HK-2 (cell line): ENCODE results near the gene OPRL1.

ENCODE experiments used
- DNase-seq: peaks from one replicate; pipeline ENCODE4 v3.0.0-alpha.2; 2018; ENCODE audit not compliant: unreplicated experiment

Gene OPRL1

DNA sequence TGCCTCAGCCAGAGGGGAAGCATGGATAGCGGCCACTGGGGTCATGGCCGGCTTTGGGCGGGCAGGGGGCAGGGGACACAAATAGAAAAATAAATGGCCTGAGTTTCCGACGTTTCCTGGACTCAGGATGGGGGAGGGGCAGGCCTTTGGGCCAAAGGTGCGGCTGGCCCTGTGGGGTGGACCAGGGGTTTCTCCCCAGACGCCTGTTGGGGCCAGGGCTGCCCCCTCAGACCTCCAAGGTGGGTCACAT is 23.3 kb upstream of the OPRL1 start:
- DNase-seq: no peak

GRCh38 chr20:64056889-64057627 is 22.8 kb upstream of the OPRL1 start:
- DNase-seq: no peak

DNA sequence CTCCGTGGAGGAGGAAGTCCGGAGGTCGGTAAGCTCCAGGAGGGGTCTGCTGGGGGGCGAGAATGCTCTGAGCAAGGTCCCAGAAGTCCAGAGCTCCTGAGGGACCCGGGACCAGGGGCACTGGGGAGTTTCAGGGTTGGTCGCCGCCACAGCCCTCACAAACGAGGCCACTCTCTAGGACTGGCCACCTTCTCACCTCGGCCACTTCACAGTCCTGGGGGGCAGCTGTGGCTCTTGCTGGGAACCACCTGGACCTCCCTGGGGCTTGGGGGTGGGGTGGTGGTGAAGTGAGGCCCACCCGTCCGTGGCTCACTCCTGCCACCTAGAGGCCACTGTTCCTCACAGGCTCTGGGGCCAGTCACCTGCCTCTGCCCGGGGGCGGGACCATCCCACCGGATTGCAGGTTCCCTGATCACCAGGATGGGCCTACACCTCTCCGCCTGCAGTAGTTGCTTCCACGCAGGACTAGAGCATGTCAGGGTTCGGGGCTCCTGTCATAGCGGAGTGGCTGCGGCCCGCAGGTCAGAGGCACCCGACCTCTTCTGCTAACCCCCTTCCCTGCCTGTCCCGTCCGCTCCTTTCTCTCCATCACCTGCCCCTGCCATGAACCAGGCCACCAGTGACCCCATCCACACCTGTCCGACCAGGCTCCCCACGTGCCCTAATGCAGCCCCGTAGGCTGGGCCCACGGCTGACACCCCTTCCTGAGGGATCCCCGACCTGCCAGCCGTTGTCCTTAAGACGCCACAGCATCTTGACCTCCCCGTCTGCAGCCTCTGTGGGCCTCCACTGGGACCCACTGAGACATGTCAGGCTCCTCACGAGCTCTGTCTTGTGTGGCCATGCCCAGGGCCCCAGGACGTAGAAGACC is 22.0 kb upstream of the OPRL1 start:
- peak; percentile 86 for DNase-seq

- no peak for DNase-seq
Observed at GRCh38 chr20:64058536-64058935, 21.3 kb upstream of the OPRL1 start.

- DNase-seq: no peak
Observed at GRCh38 chr20:64062276-64062595, 17.6 kb upstream of the OPRL1 start.

GRCh38 chr20:64062596-64063388 is 17.1 kb upstream of the OPRL1 start, which contains the start of gene TCEA2:
TCEA2 (plus strand) TSS chr20:64063198; CDS start chr20:64063313, 115 bp downstream.
- peak; percentile 99 for DNase-seq

DNA sequence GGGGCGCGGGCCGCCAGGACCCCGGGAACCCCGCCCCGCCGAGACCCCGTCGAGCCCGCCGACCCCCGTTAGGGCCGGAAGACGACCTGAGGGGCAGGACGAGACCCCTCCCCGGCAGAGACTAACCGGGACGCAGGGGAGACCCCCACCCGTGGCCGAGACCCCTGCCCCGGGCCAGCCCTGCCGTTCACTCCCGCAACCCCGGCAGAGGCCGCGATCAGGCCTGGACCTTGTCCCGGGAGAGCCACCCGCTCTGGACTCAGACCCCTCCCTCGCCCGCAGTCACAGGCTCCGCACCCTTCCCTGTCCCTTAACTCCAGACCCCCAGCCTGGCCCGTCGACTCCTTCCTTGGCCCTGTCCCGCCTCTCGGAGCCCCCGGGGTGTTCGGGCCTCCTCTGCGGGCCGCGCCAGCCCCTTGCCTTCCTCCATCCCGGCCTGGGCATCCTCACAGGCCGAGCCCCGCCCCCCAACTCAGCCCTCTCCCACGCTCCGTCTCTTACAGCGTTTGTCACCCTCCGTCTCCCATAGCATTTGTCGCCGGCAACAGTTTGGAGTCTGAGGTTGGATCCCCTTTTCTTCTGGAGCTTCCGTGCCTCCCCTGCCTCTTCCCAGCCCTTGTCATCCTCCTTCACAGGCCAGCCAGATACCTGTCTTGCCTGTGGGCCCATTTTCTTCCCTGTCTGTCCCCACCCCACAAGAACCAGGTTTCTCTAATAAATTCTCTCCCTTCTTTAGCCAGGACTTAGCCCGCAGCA is 16.3 kb upstream of the OPRL1 start:
- DNase-seq: peak; percentile 57

- DNase-seq: peak; percentile 76
Observed at GRCh38 chr20:64064145-64064698, 15.7 kb upstream of the OPRL1 start.

DNA sequence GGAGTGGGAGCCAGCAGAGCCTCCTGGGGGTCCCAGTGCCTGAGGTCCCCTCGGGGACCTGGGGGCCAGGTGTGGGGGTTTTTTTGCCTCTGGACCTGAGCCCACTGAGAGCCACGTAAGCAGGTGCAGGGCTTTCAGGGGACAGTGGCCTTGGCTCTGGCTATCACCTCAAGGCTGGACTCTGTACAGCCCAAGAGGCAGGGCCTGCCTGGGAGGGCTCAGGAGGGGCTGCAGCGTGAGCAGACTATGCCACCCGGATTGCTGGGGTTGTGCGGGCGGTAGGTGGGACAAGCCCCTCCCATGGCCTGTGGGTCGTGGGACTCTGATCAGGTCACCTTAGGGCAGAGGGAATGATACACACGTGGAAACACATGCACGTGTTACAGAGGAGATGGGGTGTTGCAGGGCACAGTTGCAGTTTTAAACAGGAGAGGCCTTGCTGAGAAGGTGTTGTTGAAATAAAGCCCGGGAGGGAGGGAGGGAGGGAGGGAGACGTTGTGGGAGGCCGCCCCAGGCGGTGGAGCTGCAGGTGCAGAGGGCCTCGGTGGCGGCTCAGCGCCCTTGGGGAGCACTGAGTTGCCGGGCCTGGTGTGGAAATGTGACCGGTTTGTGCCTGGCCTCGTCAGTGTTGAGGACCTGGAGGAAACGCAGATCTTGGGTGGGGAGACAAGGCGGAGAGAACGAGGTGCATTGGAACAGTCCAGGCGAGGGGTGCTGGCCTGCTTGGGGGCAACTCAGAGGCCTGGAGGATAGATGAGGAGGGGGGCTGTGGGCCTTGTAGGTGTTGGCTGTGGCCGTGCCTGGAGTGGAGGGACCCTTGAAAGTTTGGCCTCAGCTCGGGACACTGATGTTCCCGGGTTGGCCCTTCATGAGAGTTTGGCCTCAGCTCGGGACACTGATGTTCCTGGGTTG is 14.6 kb upstream of the OPRL1 start:
- no peak for DNase-seq

DNA sequence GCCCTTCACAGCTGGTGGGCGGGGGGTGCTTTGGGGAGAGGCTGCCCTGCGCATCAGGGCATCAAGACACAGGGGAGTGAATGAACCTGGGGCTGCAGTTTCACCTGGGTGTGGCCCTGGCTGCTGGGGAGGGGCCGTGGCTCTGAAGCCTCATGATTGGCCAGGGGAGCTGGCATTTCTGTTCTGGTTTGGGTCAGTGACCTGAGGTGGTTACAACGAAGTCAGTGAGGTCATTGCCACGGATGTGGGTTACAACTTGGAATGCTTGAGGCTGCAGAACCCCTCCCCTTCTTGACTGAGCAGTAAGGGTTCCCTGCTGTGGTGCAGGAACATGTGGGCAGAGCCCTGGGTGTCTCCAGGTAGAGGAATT is 13.9 kb upstream of the OPRL1 start:
- DNase-seq: peak; percentile 89

DNA sequence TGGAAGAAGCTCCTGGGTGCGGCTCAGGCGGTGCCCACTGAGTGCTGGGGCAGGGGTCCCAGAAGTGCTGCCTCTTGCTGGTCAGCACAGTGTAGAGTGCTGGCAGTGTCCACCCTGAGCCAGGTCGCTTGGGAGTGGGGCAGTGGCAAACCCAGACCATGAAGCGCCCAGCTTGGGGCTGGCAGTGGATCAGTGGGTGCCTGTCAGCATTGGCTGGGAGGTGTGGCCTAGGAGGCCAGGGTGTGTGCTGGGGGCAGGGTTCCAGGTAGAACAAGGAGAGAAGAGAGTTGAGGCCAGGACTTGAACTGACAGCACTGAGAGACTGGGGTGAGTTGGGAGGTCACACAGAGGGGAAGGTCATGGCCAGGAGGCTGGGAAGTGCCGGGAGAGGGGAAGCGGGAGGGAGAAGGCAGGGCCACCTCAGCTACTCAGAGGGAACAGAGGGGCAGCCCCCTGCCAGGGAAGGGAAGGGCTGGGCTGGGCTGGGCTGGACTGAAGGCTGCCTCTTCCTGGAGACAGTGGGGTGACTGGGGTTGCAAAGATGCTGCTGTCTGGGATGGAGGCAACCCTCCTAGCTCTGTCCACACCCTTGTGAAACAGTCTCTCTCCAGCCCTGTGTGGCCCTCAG is 12.8 kb upstream of the OPRL1 start:
- DNase-seq: no peak

DNA sequence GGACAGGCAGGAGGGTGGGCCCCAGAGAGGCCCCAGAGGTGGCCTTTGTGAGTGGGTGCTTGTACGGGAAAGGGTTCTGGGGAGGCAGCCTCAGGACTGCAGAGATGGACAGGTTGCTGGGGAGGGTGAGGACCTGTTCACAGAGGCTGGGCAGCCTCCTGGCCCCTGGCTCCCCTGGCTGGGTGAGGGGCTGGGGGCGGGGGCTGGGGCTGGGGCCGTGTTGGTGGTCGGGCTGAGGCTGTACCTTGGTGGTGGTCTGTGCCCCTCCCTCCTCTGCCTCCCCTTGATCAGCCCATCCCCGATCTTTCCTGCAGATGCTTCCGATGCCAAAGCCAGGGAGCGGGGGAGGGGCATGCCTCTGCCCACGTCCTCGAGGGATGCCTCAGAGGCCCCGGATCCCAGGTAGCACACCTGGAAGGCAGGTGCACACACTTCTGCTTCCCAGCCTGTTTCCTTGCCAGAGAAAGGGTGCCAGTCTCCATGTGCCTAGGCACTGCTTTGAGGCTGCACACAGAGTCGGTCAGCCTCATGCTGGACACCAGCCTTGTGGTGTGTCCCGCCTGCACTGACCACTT is 12.1 kb upstream of the OPRL1 start:
- no peak for DNase-seq

GRCh38 chr20:64068386-64069208 is 11.3 kb upstream of the OPRL1 start:
- DNase-seq: no peak

DNA sequence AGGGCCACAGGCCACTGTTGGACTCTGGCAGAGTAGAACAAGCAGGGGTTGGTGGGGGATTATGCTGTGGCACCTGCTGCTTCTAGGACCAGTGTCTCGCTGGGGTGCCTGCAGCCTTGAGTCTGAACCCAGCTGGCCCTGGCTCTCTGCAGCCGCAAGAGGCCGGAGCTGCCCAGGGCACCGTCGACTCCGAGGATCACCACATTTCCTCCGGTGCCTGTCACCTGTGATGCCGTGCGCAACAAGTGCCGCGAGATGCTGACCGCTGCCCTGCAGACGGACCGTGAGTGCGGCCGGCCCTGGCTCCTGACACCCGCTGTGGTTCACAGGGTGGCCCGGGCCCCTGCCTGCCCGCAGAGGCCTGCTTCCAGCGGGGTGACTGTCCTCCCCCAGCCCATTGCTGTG is 10.7 kb upstream of the OPRL1 start:
- DNase-seq: no peak

GRCh38 chr20:64069614-64070243 is 10.2 kb upstream of the OPRL1 start:
- DNase-seq: peak; percentile 60

DNA sequence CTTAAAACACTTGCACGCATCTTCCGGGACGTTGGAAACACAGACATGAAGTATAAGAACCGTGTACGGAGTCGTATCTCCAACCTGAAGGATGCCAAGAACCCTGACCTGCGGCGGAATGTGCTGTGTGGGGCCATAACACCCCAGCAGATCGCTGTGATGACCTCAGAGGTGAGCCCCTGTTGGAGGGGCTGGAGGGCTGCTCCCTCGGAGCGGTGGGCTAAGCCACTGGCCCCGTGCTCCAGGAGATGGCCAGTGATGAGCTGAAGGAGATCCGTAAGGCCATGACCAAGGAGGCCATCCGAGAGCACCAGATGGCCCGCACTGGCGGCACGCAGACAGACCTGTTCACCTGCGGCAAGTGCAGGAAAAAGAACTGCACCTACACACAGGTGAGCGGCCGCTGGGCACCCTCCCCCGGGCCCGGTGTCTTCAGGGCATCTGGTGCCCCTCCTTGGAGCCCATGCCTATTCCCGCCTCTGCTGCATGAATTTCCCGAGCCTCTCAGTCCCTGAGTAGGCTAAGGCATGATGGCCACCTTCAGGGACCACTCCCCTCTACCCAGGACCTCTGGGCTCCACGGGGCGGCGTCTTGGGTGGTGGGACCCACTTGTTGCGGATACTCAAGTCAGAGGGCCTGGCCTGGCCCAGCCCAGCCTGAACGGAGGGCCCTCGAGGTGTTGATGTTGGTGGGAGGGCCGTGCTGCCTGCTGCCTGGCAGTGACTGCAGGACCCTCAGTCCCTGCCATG is 9.5 kb upstream of the OPRL1 start:
- no peak for DNase-seq
